IPS-11a (cell line): ENCODE measurements around the gene RPN2.

ENCODE experiments used
- H3K4me3 ChIP-seq: one replicate; pipeline ENCODE4 v1.5.1; 2013; ENCODE audit warnings: low read depth, low read length, control low read depth

RPN2 gene

DNA sequence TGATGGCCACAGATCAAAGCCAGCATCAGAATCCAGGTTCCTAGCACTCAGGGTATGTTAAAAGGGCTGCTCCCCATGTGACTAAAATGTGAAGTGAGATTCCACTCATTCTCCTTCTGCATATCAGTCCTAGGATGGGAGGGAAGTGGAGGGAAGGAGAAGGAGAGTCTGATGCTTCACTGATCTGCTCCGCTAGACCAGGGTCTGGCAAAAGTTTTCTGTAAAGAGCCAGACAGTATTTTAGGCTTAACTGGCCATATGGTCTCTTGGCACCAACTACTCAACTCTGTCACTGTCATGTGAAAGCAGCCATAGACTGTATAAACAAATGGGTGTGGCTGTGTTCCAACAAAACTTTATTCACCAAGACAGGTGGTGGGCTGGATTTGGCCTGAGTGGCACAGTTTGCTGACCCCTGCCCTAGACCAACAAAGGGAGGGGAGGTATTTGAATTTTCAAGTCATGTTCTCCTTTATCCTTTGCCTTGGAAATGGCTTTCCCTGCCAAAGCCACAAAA lies 59.9 kb downstream of the RPN2 start:
- no peak overlapping the region for H3K4me3 ChIP-seq

DNA sequence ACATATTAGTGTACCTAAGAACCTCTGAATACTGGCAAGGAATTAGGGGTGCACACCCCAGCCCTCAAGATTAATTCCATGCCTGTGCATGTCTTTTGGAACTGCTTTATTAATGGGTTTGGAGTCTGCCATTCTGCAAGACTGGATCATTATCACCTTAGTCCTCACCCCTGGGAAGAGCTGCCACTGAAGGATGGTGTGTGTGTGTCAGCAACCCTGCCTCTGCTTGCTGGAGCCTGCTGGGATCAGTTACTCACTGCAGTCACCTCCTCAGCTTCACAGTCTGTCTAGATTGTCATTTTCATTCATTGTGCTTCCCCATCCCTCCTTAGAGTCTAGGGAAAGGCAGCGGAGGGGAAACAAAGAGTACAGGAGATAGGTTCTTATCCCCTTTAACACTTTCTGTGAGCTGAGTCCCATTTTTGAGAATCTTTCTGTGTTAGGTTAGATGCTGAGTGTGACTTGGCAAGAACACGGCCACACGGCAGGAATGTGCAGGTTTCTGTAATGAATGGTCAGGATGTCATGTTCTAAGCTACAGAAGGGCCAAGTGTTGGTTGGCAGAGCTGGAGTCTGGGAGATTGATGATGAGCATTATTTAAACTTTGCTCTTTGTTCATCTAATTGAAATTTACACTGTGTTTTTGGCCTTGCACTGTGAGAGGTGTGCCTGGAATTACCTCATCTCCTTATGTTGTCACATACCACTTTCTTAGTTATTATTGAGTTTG lies 61.4 kb downstream of the RPN2 start:
- H3K4me3 ChIP-seq: no peak overlapping the region

DNA sequence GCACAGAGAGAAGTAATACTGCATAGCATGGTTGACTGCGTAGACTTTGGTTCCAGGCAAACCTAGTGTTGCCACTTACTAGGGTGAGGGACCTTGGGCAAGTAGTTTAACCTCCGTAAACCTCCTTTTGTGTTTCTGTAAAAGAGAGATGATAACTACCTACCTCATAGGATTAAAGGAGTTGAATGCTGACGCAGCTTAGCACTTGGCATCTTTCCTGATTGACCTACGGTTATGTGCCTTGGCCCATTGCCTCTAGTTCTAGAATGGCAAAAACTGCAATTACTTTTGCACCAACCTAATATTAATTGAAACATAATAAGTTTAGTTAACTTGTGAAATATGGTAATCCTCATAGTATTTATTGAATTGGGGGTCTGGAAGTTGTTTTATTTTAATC lies 63.4 kb downstream of the RPN2 start:
- H3K4me3 ChIP-seq: no peak overlapping the region

DNA sequence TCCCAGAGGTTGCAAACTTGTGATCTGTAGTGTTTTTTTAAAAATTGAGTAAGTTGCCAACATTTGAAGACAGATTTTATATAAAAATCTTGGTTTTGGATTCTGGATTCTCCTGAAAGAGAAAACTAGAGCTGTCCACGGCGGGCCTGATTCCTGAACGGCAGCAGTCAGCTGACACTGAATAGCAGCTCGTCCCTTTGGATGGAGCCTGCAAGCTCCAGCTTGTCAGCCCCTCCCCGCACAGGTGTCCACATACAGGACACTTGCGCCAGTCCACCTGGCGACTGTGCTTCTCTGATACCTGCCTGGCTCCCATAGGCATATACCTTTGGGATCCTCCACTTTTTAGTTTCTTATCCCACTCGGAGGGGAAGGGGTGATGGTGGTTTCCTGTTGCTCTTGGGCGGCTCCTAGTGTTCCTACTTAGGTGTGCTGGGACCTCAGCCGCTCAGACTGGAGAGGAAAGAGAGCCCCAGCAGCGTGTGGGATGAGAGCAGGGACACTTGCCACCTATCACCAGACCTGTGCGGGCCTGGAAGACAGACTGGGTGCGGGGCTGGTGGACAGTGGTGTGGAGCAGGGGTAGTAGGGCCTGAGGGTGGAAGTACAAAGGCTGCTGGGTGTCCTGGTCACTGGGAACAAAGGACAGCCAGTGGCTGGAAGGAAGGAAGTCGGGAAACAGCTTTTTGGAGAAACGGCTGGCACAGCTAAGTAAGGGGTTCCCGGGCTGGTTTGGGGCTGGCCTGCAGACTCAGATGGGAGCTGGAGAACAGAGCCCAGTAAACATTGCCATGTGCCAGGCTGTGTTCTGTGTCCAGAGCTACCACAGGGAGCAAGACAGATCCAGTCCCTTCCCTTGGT lies 64.2 kb downstream of the RPN2 start:
- no peak overlapping the region for H3K4me3 ChIP-seq

DNA sequence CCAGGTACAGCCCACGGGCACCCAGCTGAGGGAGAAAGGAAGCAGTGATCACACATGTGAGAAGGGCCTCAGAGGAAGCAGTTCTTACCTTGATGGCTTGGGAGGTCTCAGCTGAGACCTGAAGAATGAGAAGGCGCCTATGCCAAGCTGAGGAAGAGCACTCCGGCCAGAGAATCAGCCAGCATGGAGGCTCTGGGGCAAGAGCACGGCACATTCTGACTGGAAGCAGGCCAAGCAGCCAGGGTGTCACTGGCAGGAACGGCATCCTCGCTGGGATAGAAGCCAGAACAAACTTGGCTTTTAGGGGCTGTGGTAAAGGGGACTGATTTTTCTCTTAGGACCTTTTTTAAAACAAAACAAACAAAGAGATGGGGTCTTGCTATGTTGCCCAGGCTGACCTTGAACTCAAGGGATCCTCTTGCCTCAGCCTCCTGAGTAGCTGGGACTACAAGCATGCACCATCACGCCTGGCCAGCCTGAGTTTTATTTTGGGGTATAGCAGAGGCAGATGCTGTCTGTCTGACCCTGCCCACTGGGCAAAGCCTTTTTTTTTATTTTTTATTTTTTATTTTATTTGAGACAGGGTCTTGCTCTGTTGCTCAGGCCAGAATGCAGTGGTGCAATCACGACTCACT lies 64.9 kb downstream of the RPN2 start:
- H3K4me3 ChIP-seq: no peak overlapping the region

DNA sequence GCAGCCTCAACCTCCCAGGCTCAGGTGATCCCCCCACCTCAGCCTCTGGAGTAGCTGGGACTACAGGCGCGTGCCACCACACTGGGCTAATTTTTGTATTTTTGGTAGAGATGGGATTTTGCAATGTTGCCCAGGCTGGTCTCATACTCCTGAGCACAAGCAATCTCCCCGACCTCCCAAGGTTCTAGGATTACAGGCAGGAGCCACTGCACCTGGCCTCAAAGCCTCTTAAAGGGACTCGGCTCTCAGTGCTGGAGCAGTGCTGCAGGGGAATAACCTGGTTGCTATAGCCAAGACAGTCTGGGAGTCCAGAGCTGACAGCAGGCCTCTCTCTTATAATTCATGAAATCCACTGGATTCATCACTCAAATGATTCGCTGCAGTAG lies 65.4 kb downstream of the RPN2 start:
- no peak overlapping the region for H3K4me3 ChIP-seq

DNA sequence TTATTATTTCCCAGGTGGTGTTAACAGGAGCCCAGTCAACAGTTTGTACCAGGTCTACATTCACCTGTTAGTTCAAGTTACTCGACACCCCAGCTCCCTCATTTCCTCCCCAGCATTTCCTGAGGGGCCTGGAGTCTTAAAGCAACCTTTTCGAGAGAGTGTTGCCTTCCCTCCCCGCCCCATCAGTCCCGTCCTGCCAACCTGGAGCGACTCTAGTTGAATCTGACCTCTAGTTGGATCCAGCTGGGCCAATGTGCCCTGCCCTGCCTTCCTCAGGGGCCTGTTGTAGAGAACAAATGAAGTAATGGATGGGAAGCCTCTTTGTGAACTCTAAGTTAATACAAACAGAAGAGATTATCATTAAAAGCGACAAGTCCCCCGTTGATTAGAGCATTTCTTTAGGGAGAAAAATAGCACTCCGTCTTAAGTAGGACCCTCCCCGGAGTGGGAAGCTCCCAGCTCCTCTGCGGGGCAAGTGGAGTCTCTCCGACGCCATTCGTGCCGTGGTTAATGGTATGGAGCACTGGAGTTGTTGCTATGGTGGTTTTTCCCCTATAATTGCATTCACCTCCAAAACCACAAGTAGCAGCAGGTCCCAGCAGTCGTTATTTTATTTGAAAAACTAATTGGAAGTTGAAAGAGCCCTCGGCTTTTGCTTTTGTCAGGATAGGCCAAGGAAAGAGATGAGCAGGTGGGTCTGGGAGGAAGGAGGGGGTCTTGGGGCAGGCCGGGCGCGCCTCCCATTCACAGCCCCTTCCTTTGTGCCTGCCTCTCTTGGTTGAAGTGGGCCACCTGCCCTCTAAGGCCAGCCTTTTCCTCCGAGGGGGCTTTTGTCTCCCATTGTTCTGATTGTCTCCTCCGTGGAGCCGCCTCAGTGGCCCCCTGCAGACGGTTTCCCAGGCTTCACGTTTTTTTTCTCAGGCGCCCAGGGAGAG lies 66.4 kb downstream of the RPN2 start:
- no peak overlapping the region for H3K4me3 ChIP-seq

DNA sequence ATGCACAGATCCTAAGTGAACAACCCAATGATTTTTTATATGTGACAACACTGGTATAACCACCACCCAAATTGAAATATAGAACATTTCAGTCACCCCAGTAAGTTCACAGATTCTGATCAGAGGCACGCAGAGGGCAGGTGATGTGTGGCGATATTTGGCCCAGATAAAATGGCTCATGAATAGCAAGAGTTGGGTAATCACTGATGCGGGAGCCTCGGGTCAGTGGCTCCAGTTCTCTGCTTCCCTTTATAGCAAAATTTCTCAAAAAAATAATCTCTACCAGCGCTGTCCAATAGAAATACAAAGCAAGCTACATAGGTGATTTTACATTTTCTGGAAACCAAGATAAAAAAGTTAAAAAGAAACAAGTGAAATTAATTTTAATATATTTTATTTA lies 67.6 kb downstream of the RPN2 start:
- no peak overlapping the region for H3K4me3 ChIP-seq

DNA sequence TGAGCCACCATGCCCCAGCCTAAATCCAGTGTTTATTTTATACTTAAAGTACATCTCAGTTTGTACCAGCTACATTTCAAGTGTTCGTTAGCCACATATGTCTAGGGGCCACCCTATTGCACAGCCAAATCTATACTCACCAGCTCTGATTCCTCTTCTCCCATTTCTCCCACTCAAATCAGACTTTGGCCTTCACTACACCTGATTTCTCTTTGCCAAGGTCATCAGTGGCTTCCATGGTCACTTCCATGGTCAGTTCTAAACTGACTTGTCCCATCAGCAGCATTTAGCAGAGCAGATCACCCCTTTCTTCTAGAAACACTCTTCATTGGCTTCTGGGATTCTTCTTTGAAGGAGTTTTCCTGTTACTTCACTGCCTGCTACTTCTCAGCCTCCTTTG lies 68.4 kb downstream of the RPN2 start:
- H3K4me3 ChIP-seq: no peak overlapping the region

DNA sequence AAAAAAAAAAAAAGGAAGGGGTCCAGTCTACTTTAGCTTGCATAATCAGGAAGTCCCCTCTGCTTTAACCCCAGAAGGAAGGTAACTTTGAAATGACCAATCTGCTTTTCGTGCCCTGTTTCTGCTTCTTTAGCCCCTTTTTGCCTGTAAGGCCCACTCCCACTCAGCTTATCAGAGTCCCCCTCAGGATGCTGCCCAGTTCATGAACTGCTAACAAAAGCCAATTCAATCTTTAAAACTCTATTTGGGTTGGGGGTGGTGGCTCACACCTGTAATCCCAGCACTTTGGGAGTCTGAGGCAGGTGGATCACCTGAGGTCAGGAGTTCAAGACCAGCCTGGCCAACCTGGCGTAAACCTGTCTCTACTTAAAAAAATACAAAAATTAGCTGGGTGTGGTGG lies 70.2 kb downstream of the RPN2 start:
- no peak overlapping the region for H3K4me3 ChIP-seq

DNA sequence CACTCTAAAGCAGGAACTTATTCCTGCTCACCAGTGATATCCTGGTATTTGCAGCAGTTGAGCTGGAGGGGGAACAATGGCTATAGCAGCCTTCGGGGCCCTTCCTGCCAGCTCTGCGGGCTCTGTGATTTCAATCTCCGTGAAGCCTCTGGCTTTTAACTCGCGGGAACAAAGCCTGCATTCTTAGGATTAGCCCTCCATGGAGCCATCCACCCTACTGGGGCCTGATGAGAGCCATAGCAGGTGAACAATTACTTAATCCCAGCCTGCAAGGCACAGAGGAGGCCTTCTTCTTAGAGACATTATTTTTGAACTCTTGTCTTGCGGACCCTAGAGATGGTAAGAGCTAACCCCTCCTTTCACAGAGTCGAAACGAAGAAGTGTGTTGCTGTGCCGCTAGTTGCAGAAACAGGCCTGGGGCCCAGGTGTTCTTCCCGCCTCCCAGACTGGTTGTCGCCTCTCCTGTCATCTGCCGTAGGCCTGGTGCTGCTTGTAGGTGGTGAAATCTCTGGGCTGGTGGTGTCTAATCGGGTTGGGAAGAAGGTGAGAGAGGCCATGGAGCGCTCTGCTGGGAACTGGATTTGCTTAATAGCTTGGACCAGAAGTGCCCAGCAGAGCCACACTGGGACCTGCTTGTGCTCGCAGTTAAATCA lies 72.8 kb downstream of the RPN2 start:
- no peak overlapping the region for H3K4me3 ChIP-seq

DNA sequence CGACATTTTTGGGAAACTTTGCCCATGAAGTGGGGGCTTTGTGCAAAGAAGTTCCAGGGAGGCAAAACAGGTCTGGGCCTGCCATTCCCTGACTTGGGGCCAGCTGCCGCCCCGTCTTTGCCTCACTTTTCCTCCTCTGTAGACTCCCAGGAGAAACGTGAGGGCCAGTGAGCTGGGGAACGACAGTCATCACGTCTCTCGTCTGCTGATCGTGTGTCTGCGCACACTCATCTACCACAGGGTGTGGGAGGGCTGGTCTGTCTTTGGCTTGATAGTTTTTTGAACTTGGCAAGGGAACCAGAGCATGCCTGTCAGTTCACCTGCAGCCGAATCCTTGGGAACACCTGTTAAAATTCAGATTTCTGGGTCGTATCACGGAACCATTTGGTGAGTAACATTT lies 74.0 kb downstream of the RPN2 start:
- no peak overlapping the region for H3K4me3 ChIP-seq

DNA sequence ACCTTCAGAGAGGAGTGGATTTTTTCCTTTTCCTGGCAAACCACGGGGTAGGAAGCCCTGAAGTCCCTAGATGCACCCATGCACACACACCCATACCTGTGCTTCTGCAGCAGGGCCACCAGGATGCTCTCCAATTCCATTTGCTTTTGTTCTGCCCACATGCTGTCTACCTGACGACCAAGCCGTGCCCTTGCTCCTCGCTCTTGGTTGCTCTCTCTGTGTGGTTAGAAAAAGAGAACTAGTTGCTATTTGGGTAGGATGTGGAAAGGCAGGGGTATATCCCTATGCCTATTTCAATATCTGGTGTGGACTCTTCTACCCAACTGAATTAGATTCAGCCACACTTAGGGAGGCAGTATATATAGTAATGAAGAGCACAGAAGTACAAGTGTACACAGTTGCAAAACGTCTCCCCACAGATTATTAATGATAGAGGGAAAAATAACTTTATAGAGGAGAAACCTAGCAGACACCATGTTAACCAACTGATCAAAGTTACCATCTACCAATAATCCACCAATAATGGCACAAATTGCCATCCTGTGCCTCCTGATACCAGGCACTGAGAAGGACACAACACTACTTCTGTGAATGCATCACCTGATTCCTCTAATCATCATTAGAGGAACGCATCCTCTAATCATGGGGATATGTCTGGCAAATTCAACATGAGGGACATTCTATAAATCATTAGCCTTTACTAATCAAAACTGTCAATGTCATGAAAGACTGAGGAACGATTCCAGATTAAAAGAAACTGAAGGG lies 75.2 kb downstream of the RPN2 start:
- no peak overlapping the region for H3K4me3 ChIP-seq

DNA sequence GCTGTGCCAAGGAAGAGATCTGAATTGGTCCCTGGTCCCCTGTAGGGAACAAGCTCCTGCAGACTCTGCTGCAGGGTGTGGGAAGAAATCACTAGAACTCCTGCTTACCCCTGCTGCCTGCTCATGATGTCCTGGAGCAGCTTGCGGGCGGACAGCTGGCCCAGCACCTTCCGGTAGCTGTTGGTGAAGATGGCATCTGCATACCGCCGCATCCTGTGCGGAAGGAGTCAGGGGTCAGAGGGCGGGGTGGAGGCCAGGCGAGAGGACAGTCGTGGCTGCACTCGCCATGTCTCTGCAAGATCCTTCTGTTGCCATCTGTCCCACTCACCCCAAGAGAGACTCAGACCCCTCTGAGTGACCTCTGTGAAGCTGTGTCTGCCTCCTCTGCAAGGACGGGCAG lies 77.2 kb downstream of the RPN2 start:
- no peak overlapping the region for H3K4me3 ChIP-seq

DNA sequence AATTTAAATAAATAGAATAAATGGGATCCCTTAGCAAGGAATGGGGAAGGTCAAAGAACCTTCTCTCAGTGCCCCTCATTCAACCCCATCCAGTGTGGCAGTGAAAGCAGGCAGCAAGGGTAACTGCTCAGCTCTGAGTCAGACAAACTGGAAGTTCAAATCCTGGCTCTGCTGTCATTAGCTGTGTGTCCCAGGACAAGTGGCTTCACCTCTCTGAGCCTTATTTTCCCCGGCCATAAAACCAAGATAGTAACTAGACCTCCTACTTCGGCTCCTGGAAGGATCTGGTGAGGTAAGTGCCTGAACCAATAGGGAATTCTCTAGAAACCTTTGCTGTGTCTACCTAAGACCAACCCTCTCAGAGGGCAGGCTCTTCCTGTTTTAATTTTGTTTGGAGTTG lies 78.4 kb downstream of the RPN2 start:
- H3K4me3 ChIP-seq: no peak overlapping the region

DNA sequence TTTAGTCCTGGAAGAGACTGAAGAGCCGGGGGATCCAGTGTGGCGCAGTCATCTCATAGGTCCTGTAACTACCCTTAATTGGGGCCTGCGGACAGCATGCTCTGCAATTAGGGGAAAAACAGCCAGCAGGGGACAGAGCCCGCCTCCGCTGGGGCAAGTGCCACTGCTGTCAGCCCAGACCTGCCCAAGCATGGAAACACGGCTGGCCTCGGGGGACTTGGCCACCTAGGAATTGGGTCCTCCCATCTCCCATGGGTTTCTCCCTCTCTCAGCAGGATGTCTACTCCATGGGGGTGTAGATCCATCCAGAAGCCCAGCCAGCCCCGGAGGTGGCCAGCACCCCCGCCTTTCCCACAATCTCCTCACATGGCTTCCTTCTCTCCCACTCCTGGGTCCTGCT lies 78.9 kb downstream of the RPN2 start:
- H3K4me3 ChIP-seq: no peak overlapping the region

DNA sequence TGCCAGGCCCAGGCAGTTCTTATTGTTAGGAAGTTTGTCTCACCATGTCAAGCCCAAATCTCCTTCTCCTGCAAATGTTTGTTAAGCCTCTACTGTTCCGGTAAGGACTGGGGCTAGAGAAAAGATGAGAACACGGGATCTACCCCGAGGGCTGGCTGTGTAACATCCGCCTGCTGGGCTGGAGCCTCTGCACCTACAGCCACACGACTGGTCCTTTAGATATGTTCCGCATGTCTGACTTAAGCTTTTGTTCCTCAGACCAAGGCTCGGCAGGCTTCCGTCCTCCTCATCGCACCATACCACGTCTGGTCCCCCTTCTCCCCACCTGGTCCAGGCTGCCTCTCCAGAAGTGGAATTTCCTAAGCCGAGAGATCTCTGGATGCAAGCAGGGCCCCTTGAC lies 79.9 kb downstream of the RPN2 start:
- no peak overlapping the region for H3K4me3 ChIP-seq

DNA sequence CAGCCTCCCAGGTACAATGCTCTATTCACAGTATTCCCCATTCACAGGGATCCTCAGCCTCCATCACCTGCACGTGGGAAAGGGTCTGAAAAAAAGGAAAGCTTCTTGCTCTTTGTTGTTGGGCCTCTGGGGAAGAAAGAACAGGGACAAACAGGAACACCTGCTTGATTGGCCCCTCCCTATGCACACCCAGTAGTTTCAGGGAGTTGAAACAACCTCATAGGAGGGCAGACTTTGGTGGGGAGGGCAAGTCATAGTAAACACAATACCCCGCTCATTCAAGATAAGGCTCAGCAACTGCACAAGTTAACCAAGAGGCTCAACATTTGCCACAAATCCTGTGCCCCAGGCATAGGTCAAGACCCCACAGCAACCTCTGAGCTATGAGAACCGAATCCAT lies 80.7 kb downstream of the RPN2 start:
- H3K4me3 ChIP-seq: no peak overlapping the region

DNA sequence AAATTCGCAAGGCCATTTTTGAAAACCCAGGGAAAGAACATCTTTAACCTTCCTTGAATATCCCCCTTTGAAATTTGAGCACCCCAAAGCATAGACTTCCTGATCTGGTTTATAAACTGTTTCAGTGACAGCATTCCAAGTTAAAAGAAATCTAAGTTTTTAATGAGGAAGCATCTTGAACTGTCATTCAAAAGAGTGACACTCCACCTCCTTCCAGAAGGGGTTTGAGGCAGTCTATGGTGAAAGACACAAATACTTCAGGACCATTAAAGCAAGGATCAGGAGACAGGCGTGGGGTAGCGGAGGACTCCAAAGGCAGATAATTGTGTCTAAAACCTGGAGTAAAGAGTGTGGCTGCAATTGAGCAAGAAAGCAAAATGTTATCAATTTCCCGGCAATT lies 81.8 kb downstream of the RPN2 start:
- no peak overlapping the region for H3K4me3 ChIP-seq

DNA sequence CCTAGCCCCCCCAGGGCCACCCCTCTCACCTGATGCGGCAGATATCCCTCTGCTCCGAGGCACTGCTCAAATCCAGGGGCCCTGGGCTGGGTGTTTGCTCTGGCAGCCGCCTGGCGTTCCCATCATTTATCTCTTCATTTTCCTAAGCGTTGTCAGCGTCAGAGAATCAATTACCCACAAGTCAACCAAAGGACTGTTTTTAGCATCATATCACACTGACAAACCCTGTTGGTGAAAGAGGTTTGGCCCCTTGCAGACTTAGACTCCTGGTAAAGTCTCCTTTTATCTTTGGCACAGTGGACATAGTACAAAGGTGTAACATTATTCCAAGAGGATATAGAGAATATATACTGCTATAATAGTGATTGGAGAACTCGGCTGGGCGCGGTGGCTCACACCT lies 82.6 kb downstream of the RPN2 start, which contains the start of gene GHRH:
Gene GHRH, minus strand, starts transcription at position 101 of the 400 bp plus-strand sequence. CDS start 4,925 bp downstream, outside the sequence.
- no peak within 1 kb of the TSS for H3K4me3 ChIP-seq
